Ascending aorta (tissue), 2 donors: ENCODE measurements around the gene FHIT. TPM values are rescaled to one million over a fixed set of nuclear protein-coding genes. Genes with fewer than 3 reads are reported as not detected.

ENCODE experiments used
- DNase-seq, 2 donors: peaks; one replicate each; pipeline ENCODE4 v3.0.0-alpha.2; 2019; ENCODE audit warnings: low spot score in 2 of 2
- H3K27ac ChIP-seq, 2 donors: fragments of 200-600 bp; sonication (generic); one replicate each; pipeline ENCODE4 v1.5.1; 2016 to 2017; ENCODE audit warnings: mild to moderate bottlenecking in 1 of 2
- H3K27me3 ChIP-seq: fragments of 200-600 bp; sonication (generic); one replicate; pipeline ENCODE4 v1.5.1; 2017
- H3K36me3 ChIP-seq, 2 donors: fragments of 200-600 bp; sonication (generic); one replicate each; pipeline ENCODE4 v1.5.1; 2016
- H3K4me1 ChIP-seq, 2 donors: fragments of 200-600 bp; sonication (generic); one replicate each; pipeline ENCODE4 v1.5.1; 2016 to 2017; ENCODE audit warnings: mild to moderate bottlenecking in 1 of 2
- H3K4me3 ChIP-seq, 2 donors: fragments of 200-600 bp; sonication (generic); one replicate each; pipeline ENCODE4 v1.5.1; 2016 to 2017; ENCODE audit warnings: mild to moderate bottlenecking in 1 of 2
- H3K9me3 ChIP-seq, 2 donors: fragments of 200-600 bp; sonication (generic); one replicate each; pipeline ENCODE4 v1.5.1; 2016
- CTCF ChIP-seq, 3 experiments: fragments of 200-600 bp in 2 of 3; fragments of 450-650 bp in 1 of 3; sonication (generic) in 2 of 3; IDR thresholded peaks; one replicate each; pipeline ENCODE4 v1.5.1; 2016 to 2019; ENCODE audit warnings: antibody characterized with exemption in 3 of 3, mild to moderate bottlenecking in 1 of 3, moderate library complexity in 1 of 3
- intact Hi-C: fragments of 100-400 bp; cut with DNase I; formaldehyde crosslinking; loops from one replicate; pipeline ENCODE4 v1.15.1; 2023
- total RNA-seq: library from RNA; depleted of rRNA; stranded (reverse); fragments of >200 nt; gene quantifications from one replicate; pipeline ENCODE4 v1.1.0, GENCODE V29; 2016

The FHIT gene
- total RNA-seq, 1 donor from 2014 or later, result 0.21 TPM

GRCh38 chr3:59927056-59927455, 1324.2 kb downstream of the FHIT start:
- H3K4me1 ChIP-seq, result no peaks in the 10 kb centered on the region
- no peaks in the 10 kb centered on the region for H3K27me3 ChIP-seq
- H3K27ac ChIP-seq, result no peak overlapping the region
- intact Hi-C loops, result no loop called here
- TF ChIP-seq CTCF (IDR thresholded peaks at IDR 0.05), result no peak
- no peak for DNase-seq
- no peaks in the 10 kb centered on the region for H3K36me3 ChIP-seq
- no peaks in the 10 kb centered on the region for H3K9me3 ChIP-seq
- no peak overlapping the region for H3K4me3 ChIP-seq

- Histone ChIP-seq H3K27ac (no peak overlapping the region), H3K36me3 (no peaks in the 10 kb centered on the region), H3K9me3 (no peaks in the 10 kb centered on the region), H3K4me1 (no peaks in the 10 kb centered on the region), H3K27me3 (no peaks in the 10 kb centered on the region), H3K4me3 (no peak overlapping the region)
- intact Hi-C loops, result no loop called here
- no peak for TF ChIP-seq CTCF (IDR thresholded peaks at IDR 0.05)
- no peak for DNase-seq
Observed at GRCh38 chr3:59925946-59926345, 1325.3 kb downstream of the FHIT start.

- Histone ChIP-seq H3K27ac (no peak overlapping the region), H3K4me3 (no peak overlapping the region), H3K4me1 (no peaks in the 10 kb centered on the region), H3K36me3 (no peaks in the 10 kb centered on the region), H3K9me3 (no peaks in the 10 kb centered on the region), H3K27me3 (no peaks in the 10 kb centered on the region)
- no peak for TF ChIP-seq CTCF (IDR thresholded peaks at IDR 0.05)
- intact Hi-C loops, result no loop called here
- no peak for DNase-seq
Observed at GRCh38 chr3:59922192-59922591, 1329.1 kb downstream of the FHIT start.

- H3K4me1 ChIP-seq, result no peaks in the 10 kb centered on the region
- TF ChIP-seq CTCF (IDR thresholded peaks at IDR 0.05), result no peak
- no peaks in the 10 kb centered on the region for H3K27me3 ChIP-seq
- DNase-seq, result no peak
- no peak overlapping the region for H3K4me3 ChIP-seq
- intact Hi-C loops, result no loop called here
- no peak overlapping the region for H3K27ac ChIP-seq
- no peaks in the 10 kb centered on the region for H3K9me3 ChIP-seq
- no peaks in the 10 kb centered on the region for H3K36me3 ChIP-seq
Observed at GRCh38 chr3:59920822-59921221, 1330.4 kb downstream of the FHIT start.

GRCh38 chr3:59919586-59919985, 1331.7 kb downstream of the FHIT start:
- Histone ChIP-seq H3K27ac (no peak overlapping the region), H3K4me3 (no peak overlapping the region), H3K27me3 (no peaks in the 10 kb centered on the region), H3K36me3 (no peaks in the 10 kb centered on the region), H3K9me3 (no peaks in the 10 kb centered on the region), H3K4me1 (no peaks in the 10 kb centered on the region)
- intact Hi-C loops, result no loop called here
- no peak for TF ChIP-seq CTCF (IDR thresholded peaks at IDR 0.05)
- no peak for DNase-seq

GRCh38 chr3:59914251-59914650, 1337.0 kb downstream of the FHIT start:
- no peaks in the 10 kb centered on the region for H3K27me3 ChIP-seq
- no peaks in the 10 kb centered on the region for H3K4me1 ChIP-seq
- H3K36me3 ChIP-seq, result no peaks in the 10 kb centered on the region
- no peak overlapping the region for H3K4me3 ChIP-seq
- H3K9me3 ChIP-seq, result no peaks in the 10 kb centered on the region
- no peak for TF ChIP-seq CTCF (IDR thresholded peaks at IDR 0.05)
- no peak overlapping the region for H3K27ac ChIP-seq
- intact Hi-C loops, result no loop called here
- no peak for DNase-seq
